ENCODE results near the gene RAB34. TPM values are rescaled to one million over a fixed set of nuclear protein-coding genes. Genes with fewer than 3 reads are reported as not detected.
A peak's percentile ranks its signal among the peaks of the same experiment; 100 is the strongest.

Gene RAB34
- polyA plus RNA-seq, 3 donors, result 66.7 to 93.3 (median 79.1) TPM

GRCh38 chr17:28747051-28747691 is 29.5 kb upstream of the RAB34 start:
- no peak for DNase-seq
- H3K4me1 Mint-ChIP-seq, result peaks cover 17% of the 10 kb centered on the region
- H3K4me3 ChIP-seq (replicated peaks in 1 of 3; ENCODE audit: low read depth in 2 of 3, low read length in 3 of 3), result no peak overlapping the region
- H3K27me3 Mint-ChIP-seq (ENCODE audit: low read depth in 3 of 3), result peaks cover 8 to 24% (median 22%) of the 10 kb centered on the region in 3 donors
- H4K20me1 ChIP-seq (ENCODE audit: insufficient read depth, low read length), result peaks cover 13% of the 10 kb centered on the region
- no peak overlapping the region for H3K9ac ChIP-seq (ENCODE audit: insufficient read depth, low read length, poor library complexity, severe bottlenecking)
- no peak overlapping the region for H2AFZ ChIP-seq (ENCODE audit: insufficient read depth, low read depth, low read length, poor library complexity, severe bottlenecking)
- H3K9me3 Mint-ChIP-seq, result peaks cover 0 to 5% (median 0%) of the 10 kb centered on the region in 7 donors
- TF ChIP-seq CTCF (IDR thresholded peaks at IDR 0.05), result no peak
- 80% methylated on average over 5 of the region's 7 CpGs for WGBS (ENCODE audit: insufficient coverage)
- intact Hi-C loops (cut with micrococcal nuclease), result loop anchor here in 1 of 2 donors (10.0 kb wide), 1 partner anchor 208 kb away; the partner anchor contains the start of gene PHF12
- peak overlapping the region in 1 of 2 donors; percentile 20 for H3K4me3 Mint-ChIP-seq
- peaks cover 4 to 15% of the 10 kb centered on the region in 2 donors for H3K27me3 ChIP-seq (ENCODE audit: control insufficient read depth in 2 of 2, insufficient read depth in 2 of 2, low read length in 2 of 2)
- H3K79me2 ChIP-seq (ENCODE audit: insufficient read depth, low read length), result no peaks in the 10 kb centered on the region
- H3K36me3 Mint-ChIP-seq, result peaks cover 7 to 8% of the 10 kb centered on the region in 2 donors
- H3K9me3 ChIP-seq (replicated peaks in 1 of 2; ENCODE audit: control insufficient read depth in 1 of 2, insufficient read depth in 1 of 2, low read length in 2 of 2), result no peaks in the 10 kb centered on the region
- no peak overlapping the region for H3K27ac Mint-ChIP-seq
- H3K4me1 ChIP-seq (ENCODE audit: control insufficient read depth in 1 of 2, insufficient read depth in 2 of 2, low read length in 2 of 2), result peaks cover 32 to 35% of the 10 kb centered on the region in 2 donors
- no peaks in the 10 kb centered on the region for H3K36me3 ChIP-seq (replicated peaks in 1 of 2; ENCODE audit: control insufficient read depth in 1 of 2, insufficient read depth in 2 of 2, low read length in 2 of 2)
- H3K4me2 ChIP-seq (replicated peaks; ENCODE audit: extremely low read depth, low read length, poor library complexity, severe bottlenecking), result no peak overlapping the region
- no peak overlapping the region for H3K27ac ChIP-seq (ENCODE audit: low read depth in 1 of 2, low read length in 2 of 2)

- Histone ChIP-seq H3K9me3 (replicated peaks in 1 of 2; ENCODE audit: control insufficient read depth in 1 of 2, insufficient read depth in 1 of 2, low read length in 2 of 2) (no peaks in the 10 kb centered on the region), H3K4me2 (replicated peaks; ENCODE audit: extremely low read depth, low read length, poor library complexity, severe bottlenecking) (no peak overlapping the region), H4K20me1 (ENCODE audit: insufficient read depth, low read length) (peaks cover 13% of the 10 kb centered on the region), H2AFZ (ENCODE audit: insufficient read depth, low read depth, low read length, poor library complexity, severe bottlenecking) (no peak overlapping the region), H3K4me3 (replicated peaks in 1 of 3; ENCODE audit: low read depth in 2 of 3, low read length in 3 of 3) (no peak overlapping the region), H3K79me2 (ENCODE audit: insufficient read depth, low read length) (no peaks in the 10 kb centered on the region), H3K27ac (ENCODE audit: low read depth in 1 of 2, low read length in 2 of 2) (no peak overlapping the region), H3K27me3 (ENCODE audit: control insufficient read depth in 2 of 2, insufficient read depth in 2 of 2, low read length in 2 of 2) (peaks cover 4 to 15% of the 10 kb centered on the region in 2 donors), H3K4me1 (ENCODE audit: control insufficient read depth in 1 of 2, insufficient read depth in 2 of 2, low read length in 2 of 2) (peaks cover 37 to 40% of the 10 kb centered on the region in 2 donors), H3K36me3 (replicated peaks in 1 of 2; ENCODE audit: control insufficient read depth in 1 of 2, insufficient read depth in 2 of 2, low read length in 2 of 2) (no peaks in the 10 kb centered on the region), H3K9ac (ENCODE audit: insufficient read depth, low read length, poor library complexity, severe bottlenecking) (no peak overlapping the region)
- Mint-ChIP-seq H3K36me3 (peaks cover 7 to 8% of the 10 kb centered on the region in 2 donors), H3K4me3 (no peak overlapping the region), H3K9me3 (peaks cover 0 to 5% (median 0%) of the 10 kb centered on the region in 7 donors), H3K4me1 (peaks cover 22% of the 10 kb centered on the region), H3K27me3 (ENCODE audit: low read depth in 3 of 3) (peaks cover 8 to 24% (median 22%) of the 10 kb centered on the region in 3 donors), H3K27ac (peak overlapping the region in 1 of 7 donors; percentile 30)
- DNase-seq, result no peak
- TF ChIP-seq CTCF (IDR thresholded peaks at IDR 0.05), result no peak
- intact Hi-C loops (cut with micrococcal nuclease), result loop anchor here in 1 of 2 donors (10.0 kb wide), 1 partner anchor 208 kb away; the partner anchor contains the start of gene PHF12
- WGBS (ENCODE audit: insufficient coverage), result 100% methylated on average over 2 of the region's 5 CpGs
Observed at GRCh38 chr17:28746611-28747050, 29.0 kb upstream of the RAB34 start.
